Lower leg skin (tissue), 3 donors: ENCODE data around the gene ZNF22.
"Not testable (repeated sequence)": the region's sequence is repeated elsewhere in the genome, so short reads cannot be mapped to it uniquely, and the experiment has no call there.

ENCODE experiments used
- CTCF ChIP-seq, 3 donors: fragments of 450-650 bp; IDR thresholded peaks; one replicate each; pipeline ENCODE4 v1.5.1; 2016; ENCODE audit warnings: antibody characterized with exemption in 3 of 3, mild to moderate bottlenecking in 3 of 3, moderate library complexity in 2 of 3
- POLR2A ChIP-seq, 2 donors: fragments of 450-650 bp; IDR thresholded peaks; one replicate each; pipeline ENCODE4 v1.6.1; 2016 to 2017; ENCODE audit warnings: antibody characterized with exemption in 2 of 2, mild to moderate bottlenecking in 1 of 2, moderate library complexity in 1 of 2

- not testable (repeated sequence) for TF ChIP-seq CTCF, POLR2A (IDR thresholded peaks at IDR 0.05)
Observed at GRCh38 chr10:45014557-45014956, 13.8 kb downstream of the ZNF22 start.
